Thoracic aorta (tissue), 2 donors: ENCODE results near the gene ZDHHC7. TPM values are rescaled to one million over a fixed set of nuclear protein-coding genes. Genes with fewer than 3 reads are reported as not detected.

Source experiments
- ATAC-seq: fragments of 150-250 bp; one replicate; pipeline ENCODE4 v1.8.0; 2017; ENCODE audit warnings: low read depth; ENCODE audit not compliant: insufficient number of reproducible peaks, low FRiP score
- DNase-seq: peaks from one replicate; pipeline ENCODE4 v3.0.0-alpha.2; 2020; ENCODE audit warnings: low spot score
- H3K27ac ChIP-seq, 2 donors: fragments of 200-600 bp; sonication (generic); 1 replicate in 1 of 2; 2 replicates in 1 of 2; pipeline ENCODE4 v1.5.1; 2016; ENCODE audit warnings: mild to moderate bottlenecking in 2 of 2, moderate library complexity in 2 of 2
- H3K27me3 ChIP-seq: fragments of 200-600 bp; sonication (generic); replicated peaks from 2 replicates; pipeline ENCODE4 v1.6.0; 2016; ENCODE audit warnings: mild to moderate bottlenecking; ENCODE audit not compliant: insufficient read depth
- H3K36me3 ChIP-seq: fragments of 200-600 bp; sonication (generic); one replicate; pipeline ENCODE4 v1.5.1; 2016
- H3K4me1 ChIP-seq, 2 donors: fragments of 200-600 bp; sonication (generic); 1 replicate in 1 of 2; 2 replicates in 1 of 2; pipeline versions ENCODE4 v1.5.1 to v1.6.0; 2016; ENCODE audit warnings: low read depth in 2 of 2, mild to moderate bottlenecking in 1 of 2; ENCODE audit not compliant: control insufficient read depth in 1 of 2
- H3K4me3 ChIP-seq: fragments of 200-600 bp; sonication (generic); 2 replicates; pipeline ENCODE4 v1.5.1; 2016; ENCODE audit warnings: mild to moderate bottlenecking
- H3K9me3 ChIP-seq: fragments of 200-600 bp; sonication (generic); 2 replicates; pipeline ENCODE4 v1.5.1; 2016
- CTCF ChIP-seq: fragments of 200-600 bp; sonication (generic); IDR thresholded peaks from one replicate; pipeline ENCODE4 v1.5.1; 2019; ENCODE audit warnings: antibody characterized with exemption
- total RNA-seq, 2 donors: library from RNA; depleted of rRNA; stranded (reverse); fragments of >200 nt; gene quantifications; one replicate each; pipeline versions ENCODE4 v1.1.0 to v1.2.3, GENCODE V29; 2016

The ZDHHC7 gene
- total RNA-seq, 2 donors from 2014 or later = 63.7 to 80.8 TPM

- Histone ChIP-seq H3K36me3 (peaks cover 38% of the 10 kb centered on the region), H3K27me3 (no peaks in the 10 kb centered on the region), H3K4me1 (peaks cover 0 to 15% of the 10 kb centered on the region in 2 donors), H3K4me3 (no peak overlapping the region), H3K27ac (no peak overlapping the region), H3K9me3 (no peaks in the 10 kb centered on the region)
- DNase-seq = no peak
- ATAC-seq = no peak
- TF ChIP-seq CTCF = no peak
Measured at GRCh38 chr16:84986102-84986501, 25.2 kb downstream of the ZDHHC7 start.

DNA sequence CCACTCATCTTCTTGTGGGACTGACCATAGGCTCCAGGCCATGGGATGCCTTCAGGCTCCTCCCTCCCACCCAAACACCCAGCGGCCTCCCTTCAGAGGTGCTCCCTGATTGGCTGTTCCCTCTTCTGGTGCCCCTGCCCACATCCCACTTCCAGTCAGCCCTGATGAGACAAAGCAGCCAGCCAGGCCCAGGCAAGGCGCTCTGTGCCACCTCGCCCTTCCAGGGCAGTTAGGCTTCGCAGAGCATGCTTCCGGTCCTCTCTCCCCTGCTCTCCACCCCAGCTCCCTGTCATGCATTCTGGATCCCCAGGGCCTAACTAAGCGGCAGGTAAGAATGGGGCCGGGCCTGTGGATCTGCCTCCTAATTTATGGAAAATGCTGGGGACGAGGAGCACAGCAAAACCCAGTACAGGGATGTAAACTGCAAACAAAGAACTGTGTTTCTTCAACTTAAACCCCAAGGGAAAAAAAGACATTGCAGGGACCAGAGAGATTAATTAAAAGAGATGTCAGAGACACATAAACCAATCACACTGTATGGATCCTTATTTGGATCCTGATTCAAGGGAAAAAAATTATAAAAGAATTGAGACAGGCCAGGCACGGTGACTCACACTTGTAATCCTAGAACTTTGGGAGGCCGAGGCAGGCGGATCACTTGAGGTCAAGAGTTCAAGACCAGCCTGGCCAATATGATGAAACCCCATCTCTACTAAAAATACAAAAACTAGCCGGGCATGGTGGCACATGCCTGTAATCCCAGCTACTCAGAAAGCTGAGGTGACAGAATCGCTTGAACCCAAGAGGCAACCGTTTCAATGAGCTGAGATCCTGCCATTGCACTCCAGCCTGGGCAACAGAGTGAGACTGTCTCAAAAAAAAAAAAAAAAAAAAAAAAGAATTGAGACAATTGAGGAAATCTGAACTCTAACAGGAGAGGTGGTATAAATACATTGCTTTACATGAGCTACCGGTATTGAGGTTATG, 26.0 kb downstream of the ZDHHC7 start:
- H3K4me1 ChIP-seq = peaks cover 0 to 15% of the 10 kb centered on the region in 2 donors
- no peak overlapping the region for H3K4me3 ChIP-seq
- DNase-seq (no peak), ATAC-seq (peak; percentile 60)
- peak overlapping the region in 1 of 2 donors; percentile 31 for H3K27ac ChIP-seq
- peaks cover 40% of the 10 kb centered on the region for H3K36me3 ChIP-seq
- no peaks in the 10 kb centered on the region for H3K9me3 ChIP-seq
- no peaks in the 10 kb centered on the region for H3K27me3 ChIP-seq
- no peak for TF ChIP-seq CTCF

DNA sequence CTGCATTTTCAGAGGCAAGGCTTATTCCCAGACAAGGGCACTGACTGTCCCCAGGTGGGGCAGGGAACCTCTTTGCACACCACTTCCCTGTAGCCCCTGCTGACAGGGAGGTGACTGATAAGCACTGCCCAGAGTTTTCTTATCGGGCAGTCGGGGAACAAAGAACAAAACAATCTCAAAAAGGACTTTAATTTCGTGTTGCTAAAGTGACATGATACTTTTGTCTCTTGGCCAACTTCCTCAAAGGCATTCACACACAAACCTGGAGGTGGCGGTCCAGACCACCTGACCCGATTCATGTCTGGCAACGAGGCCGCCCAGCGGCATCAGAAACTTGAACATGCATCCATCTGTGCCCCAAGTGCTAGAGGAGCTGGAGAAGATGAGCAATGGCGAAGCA, 28.9 kb downstream of the ZDHHC7 start:
- Histone ChIP-seq H3K36me3 (peaks cover 18% of the 10 kb centered on the region), H3K27ac (no peak overlapping the region)

DNA sequence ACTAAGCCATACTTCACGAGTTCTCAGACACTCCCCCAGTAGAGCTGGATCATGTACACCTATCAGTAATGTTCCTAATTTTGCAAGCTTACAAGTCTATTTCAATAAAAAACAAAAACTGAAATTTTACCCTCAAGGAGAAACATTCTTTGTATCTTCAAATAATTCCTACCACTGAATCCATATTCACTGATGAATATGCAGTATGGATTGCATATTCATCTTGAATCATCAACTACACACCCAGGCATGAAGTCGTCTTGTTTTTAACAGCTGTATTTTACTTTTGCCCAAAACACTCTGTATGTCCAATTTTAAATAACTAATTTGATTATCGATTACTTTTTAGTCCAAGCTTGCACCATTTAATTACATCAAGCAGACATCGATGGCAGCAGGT, 31.8 kb downstream of the ZDHHC7 start:
- no peak for TF ChIP-seq CTCF
- Histone ChIP-seq H3K27me3 (no peaks in the 10 kb centered on the region), H3K27ac (no peak overlapping the region), H3K36me3 (peaks cover 35% of the 10 kb centered on the region), H3K4me1 (peaks cover 6 to 13% of the 10 kb centered on the region in 2 donors), H3K9me3 (no peaks in the 10 kb centered on the region), H3K4me3 (no peak overlapping the region)
- DNase-seq (no peak), ATAC-seq (no peak)

More for the DNA sequence above, 28.9 kb downstream of the ZDHHC7 start:
- Histone ChIP-seq H3K27me3 (no peaks in the 10 kb centered on the region), H3K4me3 (no peak overlapping the region), H3K9me3 (no peaks in the 10 kb centered on the region), H3K4me1 (peaks cover 2 to 19% of the 10 kb centered on the region in 2 donors)
- no peak for DNase-seq
- no peak for TF ChIP-seq CTCF
- ATAC-seq = no peak

DNA sequence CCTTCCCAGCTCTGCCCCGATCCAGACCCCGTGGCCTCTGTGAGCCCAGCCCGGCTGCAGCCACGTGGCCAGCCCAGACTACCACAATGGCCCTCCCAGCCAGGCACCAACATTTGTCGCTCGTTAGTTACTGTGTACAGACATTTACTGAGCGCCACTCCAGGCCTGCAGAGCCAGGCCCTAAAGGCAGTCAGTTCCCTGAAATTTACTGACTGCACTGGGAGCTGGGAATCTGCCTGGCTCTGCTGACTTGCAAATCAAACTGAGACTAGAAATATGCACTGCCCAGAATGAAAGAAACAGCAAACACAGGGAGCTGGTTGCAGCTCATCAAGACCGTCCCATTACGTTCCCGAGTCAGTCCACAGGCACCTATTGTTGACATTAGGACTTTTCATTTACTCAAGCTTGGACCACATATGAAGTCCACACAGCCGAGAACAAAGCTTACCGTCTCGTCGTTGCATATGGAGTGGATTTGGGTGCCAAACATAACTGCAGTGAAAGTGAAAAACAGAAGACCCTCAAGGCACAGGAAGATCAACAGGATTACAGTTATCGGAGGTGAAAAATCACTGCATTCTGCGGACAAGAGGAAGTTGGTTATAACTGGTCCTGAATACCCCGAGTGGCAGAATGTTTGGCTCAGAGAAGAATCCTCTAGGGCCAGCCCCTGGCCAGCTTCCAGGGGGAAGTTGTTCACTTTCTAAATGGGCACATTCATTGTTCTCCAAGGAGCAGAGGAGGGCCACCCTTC, 34.5 kb downstream of the ZDHHC7 start:
- H3K4me1 ChIP-seq = peaks cover 11 to 31% of the 10 kb centered on the region in 2 donors
- no peak overlapping the region for H3K27ac ChIP-seq
- DNase-seq = no peak
- no peak overlapping the region for H3K4me3 ChIP-seq
- no peak for ATAC-seq
- no peak for TF ChIP-seq CTCF
- peaks cover 35% of the 10 kb centered on the region for H3K36me3 ChIP-seq
- no peaks in the 10 kb centered on the region for H3K9me3 ChIP-seq
- no peaks in the 10 kb centered on the region for H3K27me3 ChIP-seq
